ENCODE measurements around the gene ICA1. TPM values are rescaled to one million over a fixed set of nuclear protein-coding genes. Genes with fewer than 3 reads are reported as not detected.
"Not testable (repeated sequence)": the region's sequence is repeated elsewhere in the genome, so short reads cannot be mapped to it uniquely, and the experiment has no call there.

Gene ICA1
- polyA plus RNA-seq (2014; cell fraction: cytosol; rRNA removed), result 195 and 220 TPM in 2 replicates
- polyA plus RNA-seq (2014; cell fraction: nucleus; rRNA removed), result 258 and 321 TPM in 2 replicates

DNA sequence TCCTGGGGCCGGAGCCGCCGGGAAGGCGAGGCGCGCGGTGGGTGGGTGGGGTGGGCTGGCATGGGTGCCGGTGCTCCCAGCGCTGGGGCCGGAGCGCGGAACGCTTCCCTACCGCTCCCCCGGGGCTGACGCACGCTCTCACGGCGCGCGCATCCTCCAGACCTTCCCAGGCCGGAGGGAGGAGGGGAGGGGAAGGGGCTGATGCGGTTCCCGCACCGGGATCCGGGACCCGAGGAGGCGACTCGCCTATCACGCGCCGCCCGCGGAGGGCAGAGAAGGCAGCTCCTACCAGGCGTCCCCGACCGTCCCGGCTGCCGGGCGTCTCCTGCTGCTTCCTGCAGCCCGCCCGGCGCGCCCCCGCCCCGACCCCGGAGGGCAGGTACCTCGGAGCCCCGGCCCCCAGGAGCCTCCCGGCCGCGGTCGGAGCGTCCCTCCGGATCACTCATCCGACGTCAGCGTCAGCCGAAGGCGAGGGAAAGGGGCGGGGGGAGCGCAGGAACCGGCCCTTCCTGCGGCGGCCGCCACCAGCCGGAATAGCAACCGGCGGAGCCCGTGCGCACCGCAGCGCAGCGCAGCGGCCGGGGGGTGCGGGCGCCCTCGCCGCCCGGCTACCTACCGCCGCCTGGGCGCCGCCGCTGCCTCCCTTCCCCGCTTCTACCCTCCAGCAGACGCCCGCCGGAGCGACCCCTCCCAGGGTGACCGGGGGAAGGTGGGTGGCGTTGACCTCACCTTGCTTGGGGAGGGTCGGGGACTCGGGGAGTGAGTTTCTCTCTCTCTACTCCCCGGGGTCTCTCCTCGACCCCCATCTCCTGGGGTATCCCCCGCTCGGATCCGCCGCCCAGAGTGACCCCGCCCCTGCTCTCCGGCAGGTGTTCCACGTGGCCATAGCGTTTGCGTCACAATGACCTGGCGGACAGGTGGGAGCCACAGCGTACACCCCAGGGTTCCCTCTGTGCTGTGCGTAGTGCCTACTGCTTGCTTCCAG is at the start of gene ICA1:
Gene ICA1, minus strand, starts transcription at position 457 of the 985 bp plus-strand sequence. CDS start 26,241 bp downstream, outside the sequence.
- DNase-seq (ENCODE audit: low spot score), result peak; percentile 71

DNA sequence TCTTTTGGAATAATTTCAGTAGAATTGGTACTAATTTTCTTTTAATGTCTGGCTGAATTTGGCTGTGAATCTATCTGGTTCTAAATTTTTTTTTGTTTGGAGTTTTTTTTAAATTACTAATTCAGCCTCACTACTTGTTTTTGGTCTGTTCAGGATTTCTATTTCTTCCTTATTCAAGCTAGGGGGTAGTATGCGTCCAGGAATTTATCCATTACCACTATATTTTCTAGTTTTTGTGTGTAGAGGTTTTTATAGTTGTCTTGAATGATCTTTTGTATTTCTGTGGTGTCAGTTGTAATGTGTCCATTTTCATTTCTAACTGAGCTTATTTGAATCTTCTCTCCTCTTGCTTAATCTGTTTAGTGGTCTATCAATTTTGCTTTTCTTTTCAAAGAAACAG is 48.9 kb upstream of the ICA1 start:
- DNase-seq (ENCODE audit: low spot score), result no peak

GRCh38 chr7:8305625-8306388 is 43.8 kb upstream of the ICA1 start:
- no peak for DNase-seq (ENCODE audit: low spot score)

- no peak for DNase-seq (ENCODE audit: low spot score)
Measured at GRCh38 chr7:8305104-8305503, 43.1 kb upstream of the ICA1 start.

- no peak for DNase-seq (ENCODE audit: low spot score)
Measured at GRCh38 chr7:8303904-8304528, 42.0 kb upstream of the ICA1 start.

- DNase-seq (ENCODE audit: low spot score), result not testable (repeated sequence)
Measured at GRCh38 chr7:8297023-8297422, 35.1 kb upstream of the ICA1 start.

DNA sequence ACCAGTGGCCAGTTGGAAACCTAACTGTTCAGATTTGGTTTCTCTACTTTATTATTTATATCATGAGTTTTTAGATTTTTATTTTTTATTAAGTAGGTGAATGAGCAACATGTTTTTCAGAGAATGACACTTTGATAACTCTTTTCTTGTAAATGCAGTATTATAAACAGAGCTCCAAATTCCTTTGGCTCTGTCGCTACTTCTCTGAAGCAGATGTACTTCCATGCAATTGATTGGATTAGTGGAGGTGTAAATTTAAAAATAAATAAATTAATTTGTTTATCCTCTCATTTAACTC is 34.3 kb upstream of the ICA1 start:
- DNase-seq (ENCODE audit: low spot score), result no peak

GRCh38 chr7:8295638-8296361 is 33.8 kb upstream of the ICA1 start:
- DNase-seq (ENCODE audit: low spot score), result peak; percentile 92

- DNase-seq (ENCODE audit: low spot score), result peak; percentile 96
Measured at GRCh38 chr7:8291397-8292141, 29.6 kb upstream of the ICA1 start.

- DNase-seq (ENCODE audit: low spot score), result peak; percentile 82
Measured at GRCh38 chr7:8290645-8291308, 28.8 kb upstream of the ICA1 start.

DNA sequence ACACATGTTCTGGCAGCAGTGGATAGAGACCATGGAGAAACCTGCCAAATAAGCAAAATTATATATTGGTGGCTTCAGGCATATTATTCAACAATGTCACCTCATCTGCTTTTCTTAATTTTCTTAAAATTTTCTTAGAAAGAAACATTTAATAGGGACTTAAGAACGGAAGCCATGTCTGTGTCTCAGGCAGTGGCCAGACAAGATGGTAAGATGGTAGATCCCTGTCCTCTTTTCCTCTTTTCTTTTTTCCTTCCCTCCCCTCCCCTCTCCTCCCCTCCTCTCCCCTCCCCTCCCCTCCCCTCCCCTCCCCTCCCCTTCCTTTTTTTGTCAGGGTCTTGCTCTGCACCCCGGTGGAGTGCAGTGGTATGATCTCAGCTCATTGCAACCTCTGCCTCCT is 24.2 kb upstream of the ICA1 start:
- DNase-seq (ENCODE audit: low spot score), result no peak

GRCh38 chr7:8285155-8285554 is 23.2 kb upstream of the ICA1 start:
- DNase-seq (ENCODE audit: low spot score), result no peak

DNA sequence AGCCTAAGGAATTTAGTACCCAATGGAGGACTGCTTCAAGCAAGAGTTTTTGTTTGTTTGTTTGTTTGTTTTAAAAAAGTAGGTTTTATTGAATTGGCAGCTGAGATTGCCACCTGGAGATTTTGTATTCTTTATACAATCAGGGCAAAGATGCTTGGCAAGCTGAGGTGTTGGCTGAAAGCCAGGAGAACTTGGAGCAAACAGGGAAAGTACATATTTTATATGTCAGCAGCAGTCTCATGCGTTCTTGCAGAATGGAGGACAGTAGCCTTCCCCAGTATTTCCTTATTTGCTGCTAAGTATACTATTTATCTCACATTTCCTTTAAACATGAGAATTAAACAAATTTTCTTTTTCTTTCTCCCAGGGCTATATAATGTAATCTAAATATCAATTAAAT is 22.6 kb upstream of the ICA1 start:
- no peak for DNase-seq (ENCODE audit: low spot score)

- no peak for DNase-seq (ENCODE audit: low spot score)
Measured at GRCh38 chr7:8283968-8284367, 22.0 kb upstream of the ICA1 start.

GRCh38 chr7:8282871-8283270 is 20.9 kb upstream of the ICA1 start:
- no peak for DNase-seq (ENCODE audit: low spot score)

DNA sequence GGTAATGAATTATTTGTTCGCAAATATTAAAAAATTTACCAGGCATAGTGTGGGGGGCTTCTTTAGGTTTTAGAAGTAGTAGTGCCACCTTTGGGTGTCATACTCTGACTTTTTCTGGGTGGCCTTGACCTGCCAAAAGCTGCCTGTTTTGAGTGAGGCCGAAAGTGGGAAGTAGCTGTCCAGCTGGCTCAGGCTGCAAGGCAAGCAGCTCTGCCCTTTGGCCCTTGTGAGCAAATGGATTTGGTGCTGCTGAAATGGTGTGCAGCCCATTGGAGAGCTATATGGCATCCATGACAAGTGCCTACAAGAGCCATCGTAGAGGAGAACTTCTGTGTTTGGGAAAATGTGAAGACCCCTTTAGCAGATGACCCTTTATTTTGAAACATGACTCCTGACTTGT is 20.2 kb upstream of the ICA1 start:
- no peak for DNase-seq (ENCODE audit: low spot score)

DNA sequence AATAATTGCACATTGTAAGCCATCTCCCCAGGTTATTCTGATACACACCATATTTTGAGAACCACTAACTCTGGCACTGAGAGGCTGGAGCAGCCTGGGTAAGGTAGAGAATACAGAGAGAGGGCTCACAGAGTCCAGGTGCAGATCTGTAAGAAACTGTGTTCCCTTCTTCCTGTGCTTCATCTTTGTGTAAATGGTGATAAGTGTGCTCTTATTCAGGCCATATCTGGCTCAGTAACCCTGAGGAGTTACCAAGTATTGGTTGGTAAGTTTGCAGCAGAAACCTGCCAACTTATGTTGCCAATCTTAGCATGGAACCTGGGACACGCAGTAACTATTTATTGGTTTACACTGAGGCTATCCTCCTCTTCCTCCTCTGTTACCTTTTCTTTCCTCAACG is 16.2 kb upstream of the ICA1 start:
- no peak for DNase-seq (ENCODE audit: low spot score)

GRCh38 chr7:8277394-8277982 is 15.5 kb upstream of the ICA1 start:
- DNase-seq (ENCODE audit: low spot score), result no peak

DNA sequence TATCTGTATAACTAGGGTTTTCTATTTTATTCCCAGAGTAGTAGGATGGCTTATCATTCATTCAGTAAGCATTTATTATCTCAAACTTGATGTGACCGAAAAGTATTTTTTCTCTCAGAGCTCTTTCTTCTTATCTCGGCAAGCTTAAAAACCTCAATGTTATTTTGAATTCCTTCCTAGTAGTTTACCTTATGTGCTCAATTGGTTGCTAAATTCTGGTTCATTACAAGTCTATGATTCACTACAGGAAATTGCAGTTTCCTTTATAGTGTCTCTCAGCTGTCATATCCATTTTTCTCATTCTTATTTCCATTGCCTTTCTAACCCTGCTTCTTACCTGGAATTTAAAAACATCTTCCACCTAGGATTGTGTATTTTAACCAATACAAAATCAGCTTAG is 12.6 kb upstream of the ICA1 start:
- DNase-seq (ENCODE audit: low spot score), result no peak

GRCh38 chr7:8271960-8272359 is 10.0 kb upstream of the ICA1 start:
- DNase-seq (ENCODE audit: low spot score), result no peak
